ENCODE measurements around the gene SUSD6. TPM values are rescaled to one million over a fixed set of nuclear protein-coding genes. Genes with fewer than 3 reads are reported as not detected.

The SUSD6 gene
- total and polyA plus RNA-seq, 2 experiments from 2014 or later, result 15.7 to 28.4 TPM

- Histone ChIP-seq H3K27ac (no peak overlapping the region), H3K9me2 (replicated peaks; ENCODE audit: insufficient read depth) (no peaks in the 10 kb centered on the region), H3K4me3 (no peak overlapping the region), H3K79me2 (peaks cover 100% of the 10 kb centered on the region), H3K4me1 (ENCODE audit: insufficient read depth) (peaks cover 43% of the 10 kb centered on the region), H3K36me3 (replicated peaks; ENCODE audit: insufficient read depth, low read depth) (no peaks in the 10 kb centered on the region), H3K4me2 (peak overlapping the region; percentile 20), H2AFZ (no peak overlapping the region), H3K9me3 (ENCODE audit: low read depth) (no peaks in the 10 kb centered on the region), H3K27me3 (no peaks in the 10 kb centered on the region), H4K20me1 (ENCODE audit: insufficient read depth, poor library complexity, severe bottlenecking) (peaks cover 55% of the 10 kb centered on the region)
- TF ChIP-seq EZH2 (IDR thresholded peaks at IDR 0.05; ENCODE audit: borderline replicate concordance) (no peak), EZH2phosphoT487 (IDR thresholded peaks at IDR 0.05; ENCODE audit: low read depth, severe bottlenecking, unreplicated experiment) (no peak), CTCF (IDR thresholded peaks at IDR 0.05; ENCODE audit: poor library complexity) (no peak)
- no peak for DNase-seq (ENCODE audit: low spot score)
- 56% methylated on average over 9 of the region's 9 CpGs for WGBS (ENCODE audit: low lambda C conversion rate, missing lambda C conversion rate)
Measured at GRCh38 chr14:69629225-69630127, 18.1 kb downstream of the SUSD6 start.

DNA sequence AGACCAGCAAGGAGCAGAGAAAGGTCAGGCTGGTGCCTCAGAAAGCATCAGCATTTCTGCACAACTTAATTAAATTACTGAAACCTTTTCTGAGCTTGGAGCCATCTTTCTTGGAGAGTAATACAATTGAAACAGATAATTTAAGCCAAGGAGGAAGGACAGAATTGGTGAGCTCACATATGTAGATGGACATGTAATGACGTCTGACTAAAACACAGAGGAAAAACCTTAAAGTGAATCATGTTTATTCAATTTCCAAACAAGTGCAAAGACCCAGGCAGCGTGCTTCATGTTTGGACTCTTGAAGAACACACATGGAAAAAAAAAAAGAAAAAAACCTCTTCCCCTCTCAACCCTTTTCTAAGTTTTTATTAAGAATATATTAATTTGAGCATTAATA is 19.0 kb downstream of the SUSD6 start:
- no peak overlapping the region for H2AFZ ChIP-seq
- H3K36me3 ChIP-seq (replicated peaks; ENCODE audit: insufficient read depth, low read depth), result no peaks in the 10 kb centered on the region
- no peaks in the 10 kb centered on the region for H3K9me3 ChIP-seq (ENCODE audit: low read depth)
- 83% methylated on average over 2 of the region's 2 CpGs for WGBS (ENCODE audit: low lambda C conversion rate, missing lambda C conversion rate)
- DNase-seq (ENCODE audit: low spot score), result no peak
- H4K20me1 ChIP-seq (ENCODE audit: insufficient read depth, poor library complexity, severe bottlenecking), result peaks cover 60% of the 10 kb centered on the region
- peaks cover 100% of the 10 kb centered on the region for H3K79me2 ChIP-seq
- H3K9me2 ChIP-seq (replicated peaks; ENCODE audit: insufficient read depth), result no peaks in the 10 kb centered on the region
- H3K4me2 ChIP-seq, result no peak overlapping the region
- H3K27me3 ChIP-seq, result no peaks in the 10 kb centered on the region
- no peak overlapping the region for H3K4me3 ChIP-seq
- no peak overlapping the region for H3K27ac ChIP-seq
- H3K4me1 ChIP-seq (ENCODE audit: insufficient read depth), result peaks cover 51% of the 10 kb centered on the region
- no peak for TF ChIP-seq EZH2phosphoT487 (IDR thresholded peaks at IDR 0.05; ENCODE audit: low read depth, severe bottlenecking, unreplicated experiment)
- no peak for TF ChIP-seq EZH2 (IDR thresholded peaks at IDR 0.05; ENCODE audit: borderline replicate concordance)
- no peak for TF ChIP-seq CTCF (IDR thresholded peaks at IDR 0.05; ENCODE audit: poor library complexity)

GRCh38 chr14:69631509-69631908 is 20.1 kb downstream of the SUSD6 start:
- H4K20me1 ChIP-seq (ENCODE audit: insufficient read depth, poor library complexity, severe bottlenecking), result peaks cover 56% of the 10 kb centered on the region
- H3K9me3 ChIP-seq (ENCODE audit: low read depth), result no peaks in the 10 kb centered on the region
- H3K4me3 ChIP-seq, result no peak overlapping the region
- H3K9me2 ChIP-seq (replicated peaks; ENCODE audit: insufficient read depth), result no peaks in the 10 kb centered on the region
- H3K27me3 ChIP-seq, result no peaks in the 10 kb centered on the region
- peaks cover 62% of the 10 kb centered on the region for H3K4me1 ChIP-seq (ENCODE audit: insufficient read depth)
- no peak for DNase-seq (ENCODE audit: low spot score)
- peaks cover 100% of the 10 kb centered on the region for H3K79me2 ChIP-seq
- 53% methylated on average over 4 of the region's 4 CpGs for WGBS (ENCODE audit: low lambda C conversion rate, missing lambda C conversion rate)
- peak overlapping the region; percentile 80 for H3K27ac ChIP-seq
- H3K36me3 ChIP-seq (replicated peaks; ENCODE audit: insufficient read depth, low read depth), result no peaks in the 10 kb centered on the region
- no peak overlapping the region for H3K4me2 ChIP-seq
- H2AFZ ChIP-seq, result no peak overlapping the region
- TF ChIP-seq EZH2phosphoT487 (IDR thresholded peaks at IDR 0.05; ENCODE audit: low read depth, severe bottlenecking, unreplicated experiment) (no peak), CTCF (IDR thresholded peaks at IDR 0.05; ENCODE audit: poor library complexity) (no peak), EZH2 (IDR thresholded peaks at IDR 0.05; ENCODE audit: borderline replicate concordance) (no peak)
